Measurements from ENCODE around the gene DESI2.
"Not testable (repeated sequence)": the region's sequence is repeated elsewhere in the genome, so short reads cannot be mapped to it uniquely, and the experiment has no call there.

The DESI2 gene

GRCh38 chr1:244655186-244655585 is 2.3 kb downstream of the DESI2 start:
- no peak for DNase-seq

DNA sequence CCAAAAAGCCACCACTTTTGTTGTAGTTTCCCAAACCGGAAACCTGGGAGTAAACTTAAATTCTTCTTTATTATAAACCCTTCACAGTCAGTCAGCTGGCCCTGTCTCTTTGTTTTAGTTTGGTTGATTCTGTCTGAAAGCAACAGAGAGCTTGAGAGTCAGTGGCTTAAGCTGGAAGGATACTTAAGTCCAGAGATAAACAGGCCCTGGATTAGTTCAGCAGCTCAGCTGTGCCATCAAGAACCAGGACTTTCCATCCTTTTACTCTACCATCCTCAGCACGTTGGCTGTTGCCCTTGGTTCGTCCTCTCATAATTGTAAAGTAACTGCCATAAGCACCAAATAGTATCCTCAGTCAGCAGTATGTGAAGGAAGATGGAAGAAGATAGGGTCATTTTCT is 4.5 kb downstream of the DESI2 start:
- no peak for DNase-seq

GRCh38 chr1:244659694-244660093 is 6.8 kb downstream of the DESI2 start:
- DNase-seq: no peak

DNA sequence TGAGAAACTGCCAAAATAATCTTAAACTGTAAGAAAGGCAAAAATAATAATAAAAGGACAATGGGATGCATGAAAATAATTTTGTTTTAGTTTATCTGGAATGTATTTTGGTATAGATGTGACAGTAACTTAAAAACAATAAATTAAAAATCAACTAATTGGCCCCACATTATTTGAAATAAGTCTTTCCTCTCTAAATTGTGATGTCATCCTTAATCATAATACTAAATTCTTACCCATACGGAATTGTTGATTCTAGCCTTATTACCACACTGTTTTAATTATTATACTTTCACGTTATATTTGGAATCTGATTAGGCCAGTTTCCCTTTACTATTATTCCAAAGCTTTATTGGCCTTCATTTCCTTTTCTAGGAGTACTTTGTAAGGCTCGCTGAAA is 7.7 kb downstream of the DESI2 start:
- no peak for DNase-seq

DNA sequence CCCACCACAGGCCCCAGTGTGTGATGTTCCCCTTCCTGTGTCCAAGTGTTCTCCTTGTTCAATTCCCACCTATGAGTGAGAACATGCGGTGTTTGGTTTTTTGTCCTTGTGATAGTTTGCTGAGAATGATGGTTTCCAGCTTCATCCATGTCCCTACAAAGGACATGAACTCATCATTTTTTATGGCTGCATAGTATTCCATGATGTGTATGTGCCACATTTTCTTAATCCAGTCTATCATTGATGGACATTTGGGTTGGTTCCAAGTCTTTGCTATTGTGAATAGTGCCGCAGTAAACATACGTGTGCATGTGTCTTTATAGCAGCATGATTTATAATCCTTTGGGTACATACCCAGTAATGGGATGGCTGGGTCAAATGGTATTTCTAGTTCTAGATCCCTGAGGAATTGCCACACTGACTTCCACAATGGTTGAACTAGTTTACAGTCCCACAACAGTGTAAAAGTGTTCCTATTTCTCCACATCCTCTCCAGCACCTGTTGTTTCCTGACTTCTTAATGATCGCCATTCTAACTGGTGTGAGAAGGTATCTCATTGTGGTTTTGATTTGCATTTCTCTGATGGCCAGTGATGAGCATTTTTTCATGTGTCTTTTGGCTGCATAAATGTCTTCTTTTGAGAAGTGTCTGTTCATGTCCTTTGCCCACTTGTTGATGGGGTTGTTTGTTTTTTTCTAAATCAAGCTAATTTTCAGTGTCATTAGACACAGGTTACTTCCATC is 8.8 kb downstream of the DESI2 start:
- DNase-seq: not testable (repeated sequence)

- no peak for DNase-seq
Observed at GRCh38 chr1:244662599-244662998, 9.7 kb downstream of the DESI2 start.

GRCh38 chr1:244664353-244664752 is 11.4 kb downstream of the DESI2 start:
- DNase-seq: no peak

- no peak for DNase-seq
Observed at GRCh38 chr1:244665771-244666217, 12.9 kb downstream of the DESI2 start.

GRCh38 chr1:244666672-244667418 is 13.9 kb downstream of the DESI2 start:
- DNase-seq: not testable (repeated sequence)

- DNase-seq: no peak
Observed at GRCh38 chr1:244667797-244668196, 14.9 kb downstream of the DESI2 start.

GRCh38 chr1:244672946-244673682 is 20.2 kb downstream of the DESI2 start:
- DNase-seq: no peak

- DNase-seq: no peak
Observed at GRCh38 chr1:244674446-244674845, 21.5 kb downstream of the DESI2 start.

DNA sequence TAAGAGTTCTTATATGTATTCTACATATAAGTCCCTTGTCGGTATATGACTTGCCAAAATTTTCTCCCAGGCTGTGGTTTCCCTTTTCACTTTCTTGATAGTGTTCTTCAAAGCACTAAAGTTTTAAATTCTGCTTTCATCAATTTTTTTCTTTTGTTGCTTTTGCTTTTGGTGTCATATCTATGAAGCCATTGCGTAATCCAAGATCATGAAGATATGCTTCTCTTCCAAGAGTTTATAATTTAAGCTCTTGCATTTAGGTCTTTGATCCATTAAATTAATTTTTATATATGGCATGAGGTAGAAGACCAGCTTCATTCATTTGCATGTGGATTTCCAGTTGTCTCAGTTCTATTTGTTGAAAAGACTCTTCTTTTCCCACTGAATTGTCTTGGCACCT is 22.2 kb downstream of the DESI2 start:
- no peak for DNase-seq

DNA sequence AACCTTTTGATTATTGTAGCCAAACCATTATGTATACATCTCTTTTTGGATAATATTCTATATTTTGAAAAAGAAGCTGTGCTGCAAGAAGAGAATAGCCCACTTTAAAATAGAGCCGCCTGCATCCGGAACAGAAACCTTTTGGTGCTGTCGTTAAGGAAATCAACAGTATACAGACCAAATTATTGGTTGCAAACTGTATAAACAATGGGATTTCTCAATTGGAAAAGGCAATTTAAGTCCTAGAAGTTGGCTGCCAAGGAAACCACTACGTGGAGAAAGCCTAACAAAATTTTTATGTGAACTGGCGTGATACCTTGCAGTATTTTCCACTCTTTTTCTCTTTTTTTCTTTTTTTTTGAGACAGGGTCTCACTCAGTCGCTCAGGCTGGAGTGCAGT is 25.8 kb downstream of the DESI2 start:
- no peak for DNase-seq

DNA sequence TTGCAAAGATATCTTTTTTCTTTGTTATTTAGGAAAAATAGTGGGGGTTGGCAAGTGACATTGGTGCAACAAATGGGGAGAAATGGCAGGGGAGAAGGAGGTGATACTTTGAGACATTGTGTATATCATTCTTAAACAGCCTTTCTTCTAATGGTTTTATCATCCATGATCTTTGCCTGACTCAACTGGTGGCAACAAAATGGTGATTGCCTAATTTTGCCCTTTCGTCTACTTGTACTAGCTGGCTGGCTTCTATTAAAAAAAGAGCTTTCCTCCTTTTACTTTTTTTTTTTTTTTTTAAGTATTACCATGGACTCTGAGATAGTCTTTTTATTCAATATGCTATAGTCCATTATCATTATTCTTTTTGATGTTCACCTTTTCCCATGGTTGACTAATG is 27.7 kb downstream of the DESI2 start:
- no peak for DNase-seq

- not testable (repeated sequence) for DNase-seq
Observed at GRCh38 chr1:244682087-244682486, 29.2 kb downstream of the DESI2 start.

GRCh38 chr1:244695937-244696336 is 43.0 kb downstream of the DESI2 start:
- no peak for DNase-seq

DNA sequence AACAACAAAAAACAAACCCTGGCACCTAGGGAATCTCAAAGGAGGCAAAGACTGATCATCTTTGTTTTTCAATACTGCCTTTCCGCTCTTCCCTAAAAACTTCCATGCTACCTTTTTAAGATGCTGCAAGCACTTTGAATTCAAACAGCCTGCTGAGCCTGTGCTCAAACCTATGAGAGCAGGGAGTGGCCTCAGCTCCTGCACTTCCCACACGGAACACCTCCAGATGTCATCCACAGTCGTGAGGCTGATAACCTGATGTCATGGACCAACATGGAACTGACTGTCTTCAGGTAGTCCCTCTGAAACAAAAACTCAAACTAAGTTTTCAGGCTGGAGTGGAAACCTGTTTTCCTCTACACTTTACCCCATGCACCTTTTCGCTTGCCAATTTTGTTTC is 46.8 kb downstream of the DESI2 start:
- DNase-seq: no peak

DNA sequence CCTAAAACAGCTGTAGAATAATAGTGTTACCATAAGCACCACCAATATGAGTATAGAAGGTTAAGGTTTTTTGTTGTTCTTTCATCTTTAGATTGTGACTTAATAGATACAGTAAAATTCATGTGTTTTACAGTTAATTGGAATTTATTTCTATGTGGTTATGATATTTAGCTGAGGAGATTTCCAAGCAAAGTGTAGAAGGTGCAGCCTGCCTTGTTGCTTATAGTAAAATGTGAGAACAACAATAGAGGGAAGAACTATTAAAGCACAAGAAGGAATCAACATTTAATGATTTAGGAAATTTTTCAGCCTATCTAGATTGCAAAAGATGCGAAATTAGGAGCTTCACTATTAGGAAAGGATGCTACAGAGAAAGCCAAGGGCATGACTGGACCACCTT is 47.9 kb downstream of the DESI2 start:
- no peak for DNase-seq

GRCh38 chr1:244702620-244703019 is 49.7 kb downstream of the DESI2 start:
- no peak for DNase-seq

- DNase-seq: no peak
Observed at GRCh38 chr1:244704107-244704506, 51.2 kb downstream of the DESI2 start.

DNA sequence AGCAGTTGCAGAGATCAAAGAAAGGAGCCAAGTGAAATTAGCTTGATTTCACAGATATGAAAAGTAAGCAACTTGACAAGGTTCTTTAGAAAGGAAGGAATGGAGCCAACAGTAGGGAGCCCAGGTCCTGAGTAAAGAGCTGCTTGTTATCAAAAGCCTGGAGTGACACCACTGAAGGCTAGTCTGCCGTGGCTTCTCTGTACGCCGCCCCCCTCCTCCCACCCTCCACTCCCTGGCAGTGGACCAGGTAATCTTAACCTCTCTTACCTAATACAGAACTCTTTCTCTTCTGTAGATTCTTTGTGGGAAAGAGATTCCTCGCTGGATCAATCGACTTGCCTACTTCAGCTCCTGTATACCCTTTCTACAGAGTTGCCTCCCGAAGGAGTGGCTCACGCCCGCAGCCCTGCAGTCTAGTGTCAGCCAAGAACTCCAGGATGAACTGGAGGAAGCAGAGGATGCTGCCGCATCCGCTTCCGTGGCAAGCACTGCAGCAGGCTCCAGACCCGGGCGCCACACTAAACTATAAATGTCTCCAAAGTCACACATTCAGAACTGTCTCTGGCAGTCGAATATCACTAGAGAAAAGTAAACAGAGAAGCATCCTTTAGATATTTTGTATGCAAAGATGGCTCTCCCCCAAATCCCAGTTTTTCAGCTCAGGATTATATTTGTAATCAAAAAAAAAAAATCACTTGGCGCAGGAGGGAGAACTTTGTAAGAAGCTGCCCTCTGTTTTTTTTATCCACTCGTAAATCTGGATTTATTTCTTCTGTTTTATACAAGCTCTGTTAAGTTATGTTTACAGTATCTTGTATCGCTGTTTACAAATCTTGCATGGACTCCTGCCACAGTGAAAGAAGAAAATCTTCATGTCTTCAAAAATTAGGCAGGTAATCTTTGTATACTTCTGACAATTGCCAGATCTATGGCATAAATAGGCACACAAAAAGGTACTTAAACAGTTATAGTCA is 52.6 kb downstream of the DESI2 start:
- no peak for DNase-seq

- no peak for DNase-seq
Observed at GRCh38 chr1:244709076-244709475, 56.1 kb downstream of the DESI2 start.

All from activated CD4-positive, alpha-beta T cell treated with anti-CD3 and anti-CD28 coated beads, Interleukin-2, Interleukin-6, amounts not matched to agents 100 ng/mL and 50 ng/mL, durations not matched to agents 16 hours and 8 hours (primary cell).